Muscle layer of duodenum (tissue), 2 donors: ENCODE data around the gene ALDH3A1.

Source experiments
- H3K27ac ChIP-seq: one replicate; pipeline ENCODE4 v1.7.0; 2013; ENCODE audit warnings: mild to moderate bottlenecking, low read length
- H3K27me3 ChIP-seq: one replicate; pipeline ENCODE4 v1.7.0; 2013; ENCODE audit warnings: low read depth, mild to moderate bottlenecking, control low read depth, low read length
- H3K36me3 ChIP-seq, 2 donors: one replicate each; pipeline ENCODE4 v1.7.0; 2013; ENCODE audit warnings: low read length in 2 of 2, control low read depth in 1 of 2, mild to moderate bottlenecking in 1 of 2; ENCODE audit not compliant: insufficient read depth in 2 of 2, control insufficient read depth in 1 of 2
- H3K4me1 ChIP-seq, 2 donors: one replicate each; pipeline ENCODE4 v1.7.0; 2013; ENCODE audit warnings: low read length in 2 of 2, mild to moderate bottlenecking in 2 of 2, control low read depth in 1 of 2, moderate library complexity in 1 of 2; ENCODE audit not compliant: insufficient read depth in 2 of 2, control insufficient read depth in 1 of 2
- H3K4me3 ChIP-seq, 2 donors: one replicate each; pipeline ENCODE4 v1.7.0; 2013; ENCODE audit warnings: low read length in 2 of 2, low read depth in 1 of 2, mild to moderate bottlenecking in 1 of 2
- H3K9me3 ChIP-seq, 2 donors: one replicate each; pipeline ENCODE4 v1.7.0; 2013; ENCODE audit warnings: low read length in 2 of 2, control low read depth in 1 of 2, mild to moderate bottlenecking in 1 of 2; ENCODE audit not compliant: control insufficient read depth in 1 of 2
- donor health status: healthy.

ALDH3A1 gene

DNA sequence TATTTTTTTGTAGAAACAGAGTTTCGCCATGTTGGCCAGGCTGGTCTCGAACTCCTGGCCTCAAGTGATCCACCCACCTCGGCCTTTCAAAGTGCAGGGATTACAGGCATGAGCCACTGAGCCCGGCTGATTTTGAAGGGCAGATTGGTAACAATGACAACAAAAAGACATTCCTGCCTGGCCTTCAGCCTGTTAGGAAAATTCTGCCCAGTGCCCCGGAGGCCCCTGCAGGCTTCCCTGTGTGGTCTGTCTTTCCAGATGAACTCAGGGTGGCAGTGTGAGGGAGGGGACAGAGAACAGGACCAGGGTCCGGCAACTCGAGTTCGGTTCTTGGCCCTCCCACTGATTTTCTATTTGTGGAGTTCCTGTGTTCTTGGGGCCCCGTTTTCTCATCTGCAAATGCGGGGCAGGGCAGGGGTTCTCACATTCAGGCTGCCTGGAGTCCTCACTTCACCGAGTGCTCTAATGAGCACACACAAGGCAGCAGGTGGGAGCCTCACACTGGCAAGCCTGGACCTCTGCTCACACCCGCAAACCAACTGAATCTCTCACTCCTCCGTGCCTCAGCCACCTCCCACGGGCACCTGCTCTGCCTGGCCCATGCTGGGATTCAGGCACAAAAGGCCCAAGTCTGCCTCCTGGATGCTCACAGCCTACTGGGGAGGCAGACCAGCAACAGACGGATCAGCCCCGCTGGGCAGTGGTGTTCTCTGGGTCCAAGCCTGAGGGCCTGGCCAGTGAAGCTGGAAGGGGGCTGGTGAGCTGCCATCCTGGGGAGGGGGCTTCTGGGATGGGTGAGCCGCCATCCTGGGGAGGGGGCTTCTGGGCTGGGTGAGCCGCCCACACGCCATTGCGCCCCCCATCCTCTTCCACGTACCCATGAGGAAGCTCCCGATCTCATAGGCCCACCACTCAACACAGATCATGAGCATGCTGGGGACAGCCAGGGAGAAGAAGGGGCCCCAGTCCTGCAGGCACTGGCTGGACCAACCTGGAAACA, 42.0 kb downstream of the ALDH3A1 start:
- no peak overlapping the region for H3K27ac ChIP-seq
- no peaks in the 10 kb centered on the region for H3K27me3 ChIP-seq
- peaks cover 0 to 6% of the 10 kb centered on the region in 2 donors for H3K4me1 ChIP-seq
- no peak overlapping the region for H3K4me3 ChIP-seq
- H3K9me3 ChIP-seq: no peaks in the 10 kb centered on the region
- no peaks in the 10 kb centered on the region for H3K36me3 ChIP-seq

DNA sequence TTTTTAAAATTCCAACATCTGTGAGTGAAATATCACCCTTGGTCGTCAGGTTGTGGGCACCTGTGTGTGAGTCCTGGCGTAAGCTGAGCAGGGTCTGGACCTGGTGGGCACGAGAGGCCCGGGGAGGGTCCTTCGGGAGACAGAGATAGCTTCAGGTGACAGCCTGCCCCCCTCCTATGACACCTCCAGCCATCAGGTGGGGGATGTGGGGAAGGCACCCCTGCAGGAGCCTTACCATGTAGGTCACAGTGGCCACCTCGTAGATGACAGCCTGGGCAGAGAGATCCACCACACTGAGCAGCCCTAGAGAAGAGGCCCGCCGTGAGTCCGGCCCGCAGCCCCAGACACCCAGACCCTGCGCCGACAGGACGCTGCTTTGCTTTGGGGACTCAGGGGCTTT, 42.9 kb downstream of the ALDH3A1 start:
- no peaks in the 10 kb centered on the region for H3K36me3 ChIP-seq
- H3K4me1 ChIP-seq: peaks cover 0 to 6% of the 10 kb centered on the region in 2 donors
- no peaks in the 10 kb centered on the region for H3K9me3 ChIP-seq
- no peaks in the 10 kb centered on the region for H3K27me3 ChIP-seq
- H3K4me3 ChIP-seq: no peak overlapping the region
- no peak overlapping the region for H3K27ac ChIP-seq

- no peaks in the 10 kb centered on the region for H3K9me3 ChIP-seq
- H3K36me3 ChIP-seq: no peaks in the 10 kb centered on the region
- H3K4me3 ChIP-seq: no peak overlapping the region
- H3K4me1 ChIP-seq: peaks cover 0 to 6% of the 10 kb centered on the region in 2 donors
- H3K27me3 ChIP-seq: no peaks in the 10 kb centered on the region
- no peak overlapping the region for H3K27ac ChIP-seq
Measured at GRCh38 chr17:19703828-19704613, 44.1 kb downstream of the ALDH3A1 start.

GRCh38 chr17:19703106-19703827, 44.8 kb downstream of the ALDH3A1 start:
- Histone ChIP-seq H3K4me1 (peaks cover 0 to 6% of the 10 kb centered on the region in 2 donors), H3K36me3 (no peaks in the 10 kb centered on the region), H3K27ac (no peak overlapping the region), H3K4me3 (no peak overlapping the region), H3K27me3 (no peaks in the 10 kb centered on the region), H3K9me3 (no peaks in the 10 kb centered on the region)

DNA sequence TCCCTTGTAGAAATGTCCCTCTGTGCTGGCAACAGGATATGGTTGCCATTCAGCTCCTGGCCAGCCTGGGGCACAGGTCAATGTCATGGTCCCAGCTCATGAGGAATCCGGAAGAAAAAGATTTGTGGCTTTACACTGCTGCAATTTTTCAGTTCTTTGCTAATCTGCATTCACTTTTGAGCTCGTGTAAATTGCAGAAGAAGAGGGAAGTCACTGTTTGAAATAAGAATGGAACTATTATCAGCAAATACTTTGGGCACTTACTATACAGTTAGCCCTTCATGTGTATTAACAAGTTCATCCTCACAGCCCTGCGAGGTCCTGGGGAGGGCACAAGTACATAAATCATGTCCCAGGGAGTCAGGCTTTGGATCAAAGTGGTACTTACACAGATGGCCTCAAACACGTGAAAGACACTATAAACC, 45.9 kb downstream of the ALDH3A1 start:
- H3K27ac ChIP-seq: no peak overlapping the region
- H3K4me3 ChIP-seq: no peak overlapping the region
- H3K27me3 ChIP-seq: no peaks in the 10 kb centered on the region
- H3K36me3 ChIP-seq: no peaks in the 10 kb centered on the region
- H3K9me3 ChIP-seq: no peaks in the 10 kb centered on the region
- H3K4me1 ChIP-seq: peaks cover 0 to 6% of the 10 kb centered on the region in 2 donors
